Right forelimb (tissue), 1 donor: Measurements from ENCODE around the gene PPM1F.
"Not testable (repeated sequence)": the region's sequence is repeated elsewhere in the genome, so short reads cannot be mapped to it uniquely, and the experiment has no call there.

Experiments
- DNase-seq: peaks from one replicate; pipeline ENCODE4 v3.0.0-alpha.2; 2018

Gene PPM1F

DNA sequence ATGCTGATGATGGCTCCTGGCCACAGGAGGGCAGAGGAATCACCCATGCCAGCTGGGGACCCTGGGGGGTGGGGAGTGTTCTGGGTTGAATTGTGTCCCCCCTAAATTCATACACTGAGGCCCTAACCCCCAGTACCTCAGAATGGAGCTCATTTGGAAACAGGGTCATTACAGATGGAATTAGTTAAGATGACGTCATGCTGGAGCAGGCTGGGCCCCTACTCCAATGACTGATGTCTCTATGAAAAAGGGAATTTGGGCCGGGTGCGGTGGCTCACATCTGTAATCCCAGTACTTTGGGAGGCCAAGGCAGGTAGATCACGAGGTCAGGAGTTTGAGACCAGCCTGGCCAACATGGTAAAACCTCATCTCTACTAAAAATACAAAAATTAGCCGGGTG, 12.7 kb downstream of the PPM1F start:
- DNase-seq: not testable (repeated sequence)

DNA sequence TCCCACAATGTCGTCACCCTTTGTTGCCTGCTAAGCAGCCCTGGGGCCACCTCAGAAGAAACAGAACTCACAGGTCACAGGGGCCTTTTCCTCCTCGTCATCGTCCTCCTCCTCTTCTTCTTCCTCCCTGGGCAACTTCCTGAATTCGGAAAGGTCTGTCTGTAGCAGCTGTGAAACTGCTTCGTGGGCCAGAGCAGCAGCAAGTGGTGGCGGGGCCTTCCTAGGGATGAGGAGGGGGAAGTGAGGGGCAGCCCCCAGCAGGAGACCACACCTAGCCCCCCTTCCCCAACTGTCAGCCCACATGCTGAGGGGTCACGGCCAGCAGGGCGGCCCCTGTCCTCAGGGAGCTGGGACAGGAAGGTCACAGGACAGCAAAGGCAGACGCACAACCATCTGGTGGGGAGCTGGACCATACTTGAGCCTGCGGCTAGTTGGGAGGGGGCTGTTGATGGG, 13.2 kb downstream of the PPM1F start:
- DNase-seq: no peak

DNA sequence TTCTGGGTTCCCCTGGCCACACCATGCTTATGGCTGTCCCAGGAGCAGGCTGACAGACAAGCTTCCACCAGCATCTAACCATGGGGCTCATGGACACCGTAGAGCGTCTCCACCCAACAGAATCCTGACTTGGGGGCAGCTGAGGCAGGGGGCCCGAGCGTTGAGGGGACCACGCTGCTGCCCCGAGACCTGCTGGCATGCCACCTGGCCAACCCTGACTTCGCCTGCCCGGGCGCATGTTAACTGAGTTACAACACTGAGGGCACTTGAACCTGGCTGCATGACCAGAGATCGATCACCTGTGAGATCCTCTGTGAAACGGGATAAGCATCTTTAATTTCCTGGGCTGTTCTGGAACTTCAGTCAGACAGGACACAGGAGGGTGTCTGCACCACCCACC, 13.7 kb downstream of the PPM1F start:
- DNase-seq: no peak

DNA sequence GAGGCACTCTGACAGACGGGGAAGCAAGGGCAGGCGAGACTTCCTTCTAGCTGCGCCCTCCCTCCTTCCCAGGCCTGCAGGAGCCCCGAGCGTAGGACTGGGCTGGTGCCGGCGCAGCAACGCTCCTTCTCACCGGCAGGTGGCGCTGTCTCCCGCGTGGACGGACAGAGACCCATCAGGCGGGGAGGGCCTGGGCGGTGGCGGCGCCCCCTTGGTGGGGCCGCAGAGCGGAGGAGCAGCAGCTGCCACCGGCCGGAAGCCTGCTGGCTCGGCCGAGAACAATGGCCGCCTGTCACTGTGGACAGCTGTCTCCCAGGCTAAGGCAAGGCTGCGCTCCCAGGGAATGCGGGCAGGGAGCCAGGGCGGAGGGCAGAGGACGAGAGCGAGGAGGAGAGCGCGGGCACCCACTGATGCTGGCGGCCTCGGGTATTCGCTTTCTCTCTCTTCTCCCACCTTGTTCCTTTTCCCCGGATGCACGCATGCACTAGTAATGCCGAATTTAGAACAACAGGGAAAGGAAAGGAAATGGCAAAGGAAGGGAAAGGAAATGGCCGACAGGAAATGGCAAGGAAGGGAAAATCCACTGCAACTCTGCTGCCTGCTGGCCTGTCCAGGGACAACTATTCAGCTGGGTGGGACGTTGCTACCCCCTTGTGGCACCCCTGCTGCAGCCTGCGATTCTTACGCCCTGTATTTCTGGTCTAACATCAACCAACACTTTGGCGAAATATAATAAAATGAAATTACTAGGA, 14.4 kb downstream of the PPM1F start:
- peak; percentile 98 for DNase-seq

DNA sequence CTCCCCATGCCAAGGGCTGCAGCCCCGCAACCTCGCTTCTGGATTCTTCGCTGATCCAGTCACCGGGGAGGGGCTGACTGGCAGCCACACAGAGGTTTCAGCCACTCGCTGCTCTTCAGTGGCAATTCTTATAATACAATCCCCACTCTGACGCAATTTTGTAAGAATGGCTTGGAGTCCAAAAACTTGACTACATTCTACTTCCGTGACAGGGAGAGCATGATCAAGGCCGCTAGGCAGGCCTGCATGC, 14.9 kb downstream of the PPM1F start:
- no peak for DNase-seq

DNA sequence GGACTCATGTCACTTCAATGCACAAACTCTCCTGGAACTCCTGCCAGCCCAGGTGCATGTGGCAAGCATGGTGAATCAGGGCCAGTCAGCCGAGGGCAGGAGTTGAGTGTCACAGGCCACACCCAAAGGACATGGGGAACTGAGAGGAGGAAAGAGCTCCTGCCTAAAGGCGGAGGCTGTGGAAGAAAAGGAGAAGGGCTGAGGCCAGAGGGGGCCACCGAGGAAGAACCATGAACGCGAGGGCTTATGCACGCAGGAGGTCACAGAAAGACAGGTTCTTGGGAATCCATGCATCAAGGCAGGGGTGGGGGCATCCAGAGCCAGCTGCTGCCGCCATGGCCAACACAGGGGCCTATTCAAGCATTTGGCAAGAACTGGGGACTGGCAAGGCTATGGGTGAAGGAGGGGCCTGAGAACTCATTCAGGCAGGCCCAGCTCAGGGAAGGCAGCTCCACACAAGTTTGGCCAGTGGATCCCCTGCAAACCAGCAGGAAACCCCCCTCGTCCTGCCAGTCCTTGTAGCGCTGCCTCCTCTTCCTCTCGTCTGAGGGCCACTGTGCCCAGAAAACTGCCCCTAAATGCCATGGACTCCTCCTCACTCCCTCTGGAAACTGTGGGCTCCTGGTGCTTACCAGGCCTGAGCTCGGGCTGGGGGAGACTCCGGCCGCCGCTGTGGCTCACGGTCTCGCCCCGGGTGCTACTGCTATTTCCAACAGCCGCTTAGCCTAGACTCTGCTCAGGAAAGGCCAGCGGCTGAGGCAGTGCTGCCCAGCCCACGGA, 15.4 kb downstream of the PPM1F start:
- peak; percentile 65 for DNase-seq

DNA sequence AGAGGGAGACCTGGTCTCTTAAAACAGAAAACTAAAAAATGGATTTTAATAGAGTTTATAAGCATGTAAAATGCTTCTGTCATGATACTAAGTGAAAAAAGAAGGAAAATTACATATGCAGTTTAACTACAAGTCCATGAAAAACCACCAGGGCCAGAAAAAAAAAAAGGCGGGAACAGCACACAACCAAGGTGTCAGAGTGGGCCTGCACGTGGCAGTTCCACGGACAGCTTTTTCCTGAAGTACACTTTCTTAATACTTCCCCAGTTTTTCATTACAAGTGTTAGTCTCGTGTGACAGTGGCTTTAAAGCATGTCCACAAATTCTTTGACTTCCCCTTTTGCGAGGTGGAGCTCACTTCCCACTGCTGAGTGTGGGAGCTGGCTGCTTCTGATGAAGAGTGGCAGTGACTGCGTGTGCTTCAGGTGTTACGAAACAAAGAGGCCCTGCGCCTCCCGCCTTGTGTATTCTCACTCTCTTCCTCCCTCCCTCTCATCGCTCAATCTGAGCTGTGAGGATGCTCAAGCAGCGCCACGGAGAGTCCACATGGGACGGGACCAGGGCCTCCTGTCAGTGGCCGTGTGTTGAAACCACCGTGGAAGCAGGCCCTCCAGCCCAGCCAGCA, 16.4 kb downstream of the PPM1F start:
- no peak for DNase-seq

DNA sequence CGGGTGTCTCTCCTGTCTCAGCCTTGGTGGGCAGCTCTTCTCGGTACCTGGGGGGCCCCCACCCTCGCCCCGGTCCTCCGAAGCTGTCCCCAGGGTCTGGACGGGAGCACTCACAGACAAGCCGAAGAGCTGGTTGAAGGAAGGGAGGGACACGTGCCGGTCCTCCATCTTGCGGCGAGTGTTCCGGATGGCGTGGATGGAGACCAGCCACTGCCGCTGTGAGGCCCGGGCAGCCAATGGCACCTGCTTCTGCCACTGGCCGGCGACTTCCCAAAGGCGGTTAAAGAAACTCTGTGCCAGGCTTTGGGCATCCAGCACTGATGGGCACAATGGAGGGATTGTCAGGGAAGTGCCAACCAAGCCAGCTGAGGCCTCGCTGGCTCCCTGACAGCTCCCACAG, 18.7 kb downstream of the PPM1F start:
- DNase-seq: no peak

DNA sequence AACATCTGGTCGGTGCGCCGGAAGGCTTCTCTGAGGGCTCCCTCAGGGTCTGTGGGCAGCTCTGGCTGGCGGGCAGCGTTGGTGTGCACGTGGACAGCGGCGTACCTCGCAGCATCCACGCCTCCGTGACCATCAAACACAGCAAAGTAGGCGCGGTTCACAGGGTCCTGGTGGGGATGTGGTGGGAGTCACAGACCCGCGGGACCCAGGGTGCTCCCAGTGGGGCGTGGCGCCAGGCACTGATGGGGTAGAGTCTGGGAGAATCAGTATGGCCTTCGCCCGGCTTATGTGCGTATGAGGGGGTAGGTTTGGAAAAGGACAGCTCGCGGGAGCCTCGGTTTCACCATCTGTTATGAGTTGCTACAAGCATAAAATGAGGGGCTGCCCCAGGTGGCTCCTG, 19.2 kb downstream of the PPM1F start:
- DNase-seq: no peak

DNA sequence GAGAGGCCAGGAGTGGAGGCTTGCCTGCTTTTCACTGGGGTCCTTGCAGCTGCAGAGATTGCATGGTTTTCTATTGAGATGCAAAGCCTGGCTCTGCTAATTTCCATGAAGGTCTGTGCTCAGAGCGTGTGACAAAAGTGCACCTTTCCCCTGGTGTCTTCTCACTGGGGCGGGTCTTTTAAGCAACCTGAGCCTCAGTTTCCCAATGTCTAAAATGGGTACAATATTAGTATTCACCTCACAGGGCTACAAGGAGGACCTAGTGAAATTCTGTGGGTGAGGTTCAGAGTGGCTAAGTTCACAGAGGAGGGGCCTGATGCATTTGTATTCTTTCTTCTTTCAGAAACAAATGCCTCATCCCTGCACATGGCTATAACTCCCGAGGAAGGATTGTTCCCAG, 20.3 kb downstream of the PPM1F start:
- no peak for DNase-seq

DNA sequence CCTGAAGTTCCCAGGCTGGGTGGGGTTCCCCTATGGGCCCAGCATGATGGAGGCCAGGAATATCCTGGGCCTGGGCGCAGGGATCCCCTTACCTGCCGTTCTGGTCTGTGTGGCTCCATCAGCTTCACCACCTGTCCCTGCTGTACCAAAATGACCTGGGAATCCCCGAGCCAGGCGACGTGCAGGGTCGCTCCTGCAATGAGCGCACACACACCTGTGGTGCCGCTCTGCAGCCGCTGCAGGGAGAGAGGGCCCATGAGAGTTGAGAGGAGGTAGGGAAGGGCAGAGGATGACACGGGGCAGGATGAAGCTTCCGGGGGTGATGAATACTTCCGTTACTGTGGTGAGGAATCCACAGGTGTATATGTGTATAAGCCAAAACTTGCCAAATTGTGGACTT, 21.6 kb downstream of the PPM1F start:
- no peak for DNase-seq

DNA sequence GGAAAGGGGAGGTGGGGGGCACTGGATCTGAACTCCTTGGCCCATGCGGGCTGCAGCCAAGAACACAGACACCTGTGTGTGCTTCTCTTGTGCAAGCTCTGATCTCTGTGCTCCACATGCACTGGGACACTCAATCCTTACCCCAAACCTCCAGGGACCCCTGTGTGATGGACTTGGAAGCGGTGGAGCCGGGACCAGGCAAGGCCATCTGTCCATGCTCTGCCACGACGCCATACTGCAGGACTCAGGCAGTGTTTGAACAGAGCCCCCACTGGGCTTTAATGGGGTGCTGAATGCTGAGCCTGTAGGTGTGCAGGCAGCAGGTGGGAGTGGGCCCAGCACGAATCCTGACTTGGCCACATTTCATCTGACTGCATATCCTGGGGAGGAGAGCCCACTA, 23.4 kb downstream of the PPM1F start:
- DNase-seq: no peak

DNA sequence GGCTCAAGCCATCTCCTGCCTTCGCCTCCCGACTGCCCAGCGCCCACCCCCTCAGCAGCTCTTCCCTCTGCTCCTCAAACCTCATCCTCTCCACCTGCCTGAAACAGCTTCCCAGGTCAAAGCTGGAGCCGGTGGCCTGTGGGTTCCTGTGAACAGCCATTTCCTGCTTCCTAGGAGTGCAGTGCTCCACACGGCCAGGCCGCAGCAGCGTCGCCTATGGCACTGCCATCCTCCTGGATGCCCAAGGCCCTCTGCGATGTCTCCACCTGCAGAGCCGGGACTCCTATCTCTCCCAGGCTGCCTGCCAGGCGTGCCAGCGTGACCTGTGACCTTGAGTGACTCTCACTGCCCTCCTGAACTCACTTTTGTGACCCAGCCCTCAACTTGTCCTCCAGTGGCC, 24.6 kb downstream of the PPM1F start:
- no peak for DNase-seq

DNA sequence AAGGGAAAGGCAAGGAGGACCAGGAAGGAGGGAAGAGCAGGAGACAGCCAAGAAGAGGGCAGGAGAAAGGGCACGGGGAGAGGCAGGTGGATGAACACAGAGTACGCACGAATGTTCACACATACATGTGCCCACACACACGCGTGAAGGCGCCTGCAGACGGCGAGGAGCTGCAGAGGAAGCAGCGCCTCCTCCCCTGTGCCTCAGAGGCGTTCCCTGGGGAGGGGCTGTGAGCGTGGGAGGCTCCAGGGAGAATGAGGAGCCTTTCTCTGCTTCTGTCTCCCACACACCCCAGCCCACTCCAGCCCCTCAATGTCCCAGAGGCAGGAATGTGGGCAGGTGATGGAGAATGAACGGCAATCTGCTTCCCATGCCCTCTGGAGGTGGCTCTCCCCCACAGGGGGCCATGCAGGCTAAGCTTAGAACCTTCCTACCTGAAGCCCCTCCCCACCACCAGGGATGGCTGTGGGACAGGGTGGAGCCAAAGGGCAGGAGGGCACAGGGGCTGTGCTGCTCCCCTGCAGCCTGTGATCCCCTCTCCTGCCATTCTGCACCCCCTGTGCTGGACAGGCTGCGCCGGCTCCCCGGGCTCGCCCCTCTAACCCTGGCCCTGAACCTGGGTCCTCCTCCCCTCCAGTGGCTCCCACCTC, 25.3 kb downstream of the PPM1F start:
- DNase-seq: no peak

DNA sequence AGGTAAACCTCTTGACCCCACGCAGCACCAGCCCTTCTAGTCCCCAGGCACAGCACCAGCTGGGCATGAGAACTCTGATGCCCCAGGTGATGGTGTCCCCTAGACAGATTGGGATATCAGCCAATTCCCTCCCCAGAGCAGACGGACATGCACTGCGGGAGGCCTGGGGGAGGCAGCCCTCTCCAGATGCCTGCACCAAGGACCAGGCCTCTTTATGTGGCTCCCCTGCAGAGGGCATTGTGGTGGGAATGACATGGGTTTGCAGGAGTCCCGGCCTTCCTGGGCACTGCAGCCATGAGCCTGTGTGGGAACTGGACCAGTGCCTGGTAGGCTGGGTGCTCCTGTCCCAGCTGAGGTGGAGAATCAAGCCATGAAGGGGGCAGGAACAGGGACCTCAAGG, 25.9 kb downstream of the PPM1F start:
- no peak for DNase-seq

DNA sequence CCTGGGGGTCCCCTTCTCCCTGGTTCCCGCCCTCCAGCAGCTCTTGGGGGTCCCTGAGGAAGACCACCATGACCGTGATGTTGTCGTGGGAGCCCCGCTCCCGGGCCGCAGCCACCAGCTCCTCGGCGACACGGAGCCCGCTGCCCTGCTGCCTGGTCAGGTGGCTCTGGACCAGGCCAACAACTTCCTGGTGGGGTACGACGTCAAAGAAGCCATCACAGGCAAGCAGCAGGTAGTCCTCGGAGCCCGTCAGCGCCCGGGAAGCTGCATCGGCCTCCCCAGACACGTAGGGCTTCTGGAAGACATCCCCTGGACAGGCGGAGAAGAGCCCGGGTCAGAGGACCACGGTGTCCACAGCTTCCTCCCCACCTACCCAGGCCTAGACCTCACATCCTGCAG, 29.5 kb downstream of the PPM1F start:
- DNase-seq: no peak

DNA sequence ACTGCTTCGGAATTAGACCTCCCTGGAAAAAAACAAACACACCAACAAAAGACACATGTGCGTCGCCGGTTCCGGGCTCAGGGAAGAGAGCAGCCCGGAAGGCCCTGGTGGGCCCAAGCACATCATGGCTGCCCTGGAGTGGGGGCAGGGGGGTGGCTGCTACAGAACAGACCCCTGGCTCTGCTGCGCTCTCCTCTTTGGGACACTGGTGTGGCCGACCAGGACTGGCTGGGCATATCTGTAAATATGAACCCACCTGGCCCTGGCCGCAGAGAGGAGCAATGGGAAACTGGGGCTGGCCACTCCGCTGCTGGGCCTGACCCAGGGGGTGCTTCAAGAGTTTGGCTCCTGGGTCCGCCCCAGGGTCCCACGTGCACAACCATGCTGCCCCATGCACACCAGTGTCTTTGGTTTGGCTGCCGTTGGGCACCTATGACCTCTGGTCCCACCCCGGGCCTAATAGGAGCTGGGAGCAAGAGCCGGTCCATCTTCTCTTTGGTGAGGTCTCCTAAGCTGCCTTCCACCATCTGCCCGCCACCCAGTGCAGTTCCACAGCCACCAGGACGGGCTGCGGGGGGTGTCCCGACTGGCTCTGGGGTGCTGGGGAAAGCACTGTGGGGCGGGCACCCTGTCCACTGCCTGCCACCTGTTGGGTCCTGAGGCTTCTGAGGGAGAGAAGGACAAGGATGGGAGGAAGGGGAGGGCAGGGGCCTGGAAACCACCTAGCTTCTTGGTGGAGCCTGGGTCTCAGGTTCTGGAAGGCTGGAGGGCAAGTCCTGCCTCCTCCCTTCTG, 30.1 kb downstream of the PPM1F start:
- no peak for DNase-seq

DNA sequence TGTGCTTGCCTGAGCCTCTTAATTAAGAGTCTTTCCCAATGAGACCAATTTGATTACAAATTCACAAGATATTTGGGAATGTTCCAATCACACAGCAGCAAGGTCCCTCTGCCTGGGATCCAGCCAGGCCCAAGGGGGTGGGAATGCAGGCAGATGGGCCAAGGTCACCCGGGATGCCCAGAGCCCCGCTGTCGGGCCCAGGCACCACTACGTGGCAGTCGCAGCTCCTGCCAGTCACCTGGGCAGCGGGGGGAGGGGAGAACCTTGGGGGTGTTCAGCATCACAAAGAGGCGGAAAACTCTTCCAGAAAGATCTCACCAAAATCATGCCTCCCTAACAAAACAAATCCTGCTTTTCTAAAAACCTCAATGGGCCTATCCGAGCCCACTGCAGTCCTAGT, 30.9 kb downstream of the PPM1F start:
- no peak for DNase-seq

DNA sequence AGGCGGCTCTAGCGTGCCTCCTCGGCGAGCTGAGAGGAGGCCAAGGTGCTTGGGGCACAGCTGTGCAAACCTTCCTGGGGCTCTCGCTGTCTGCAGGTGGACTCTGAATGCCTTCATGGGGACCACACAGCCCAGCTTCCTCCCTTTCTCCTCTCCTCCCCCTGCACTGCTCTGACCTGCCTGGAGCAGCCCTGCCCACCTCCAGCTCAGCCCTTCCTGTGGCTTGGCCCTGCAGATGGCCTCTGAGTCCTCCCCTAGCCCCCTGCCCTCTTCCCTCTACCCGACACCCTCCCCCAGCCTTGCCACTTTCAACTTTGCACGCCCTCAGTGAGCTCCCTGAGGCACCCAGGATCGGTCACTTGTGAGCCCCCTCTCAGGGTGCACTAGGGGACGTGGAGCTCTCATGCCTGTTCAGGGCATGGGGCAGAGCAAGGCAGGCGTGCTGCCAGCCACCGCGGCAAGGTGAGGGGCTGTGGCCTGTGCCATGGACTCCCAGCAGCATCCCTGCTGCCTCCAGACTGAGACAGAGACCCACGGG, 31.4 kb downstream of the PPM1F start:
- DNase-seq: no peak

DNA sequence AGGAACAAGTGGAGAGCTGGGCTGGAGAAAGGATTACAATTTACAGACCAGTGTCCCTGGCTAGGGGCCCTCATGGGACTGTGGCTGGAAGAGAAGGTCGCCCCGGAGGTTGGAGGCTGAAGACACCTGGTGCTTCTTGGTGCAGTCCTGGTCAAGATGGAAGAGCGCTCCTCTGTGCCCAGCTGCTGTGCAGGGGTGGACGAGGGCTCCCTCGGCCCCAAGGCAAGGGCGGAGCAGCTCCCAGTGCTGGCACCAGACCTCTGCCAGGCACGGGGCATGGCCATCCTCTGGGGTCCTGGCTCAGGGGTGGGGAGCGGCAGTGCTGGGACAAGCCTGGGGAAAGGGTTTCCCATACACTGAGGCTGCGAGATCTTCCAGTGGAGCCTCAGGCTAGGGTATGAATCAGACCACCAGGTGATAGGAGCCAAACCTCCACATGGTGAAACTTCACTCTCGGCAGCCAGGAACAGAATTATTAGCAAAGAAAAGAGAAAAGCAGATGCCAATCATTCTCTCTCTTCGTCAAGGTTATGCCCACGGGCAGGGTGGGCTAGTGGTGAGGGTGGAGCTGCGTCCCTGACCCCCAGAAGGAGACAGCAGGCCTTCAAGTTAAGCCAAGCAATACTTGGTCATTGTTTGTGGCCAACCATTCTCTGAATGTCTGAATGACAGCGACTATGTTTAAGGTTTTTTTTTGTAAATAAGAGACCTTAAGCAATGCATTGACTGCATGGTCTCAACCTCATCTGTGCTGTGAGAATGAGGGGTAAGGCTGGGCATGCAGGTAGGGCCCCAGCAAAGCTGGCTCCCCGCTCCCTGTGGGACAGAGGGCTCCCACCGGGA, 32.1 kb downstream of the PPM1F start:
- no peak for DNase-seq

DNA sequence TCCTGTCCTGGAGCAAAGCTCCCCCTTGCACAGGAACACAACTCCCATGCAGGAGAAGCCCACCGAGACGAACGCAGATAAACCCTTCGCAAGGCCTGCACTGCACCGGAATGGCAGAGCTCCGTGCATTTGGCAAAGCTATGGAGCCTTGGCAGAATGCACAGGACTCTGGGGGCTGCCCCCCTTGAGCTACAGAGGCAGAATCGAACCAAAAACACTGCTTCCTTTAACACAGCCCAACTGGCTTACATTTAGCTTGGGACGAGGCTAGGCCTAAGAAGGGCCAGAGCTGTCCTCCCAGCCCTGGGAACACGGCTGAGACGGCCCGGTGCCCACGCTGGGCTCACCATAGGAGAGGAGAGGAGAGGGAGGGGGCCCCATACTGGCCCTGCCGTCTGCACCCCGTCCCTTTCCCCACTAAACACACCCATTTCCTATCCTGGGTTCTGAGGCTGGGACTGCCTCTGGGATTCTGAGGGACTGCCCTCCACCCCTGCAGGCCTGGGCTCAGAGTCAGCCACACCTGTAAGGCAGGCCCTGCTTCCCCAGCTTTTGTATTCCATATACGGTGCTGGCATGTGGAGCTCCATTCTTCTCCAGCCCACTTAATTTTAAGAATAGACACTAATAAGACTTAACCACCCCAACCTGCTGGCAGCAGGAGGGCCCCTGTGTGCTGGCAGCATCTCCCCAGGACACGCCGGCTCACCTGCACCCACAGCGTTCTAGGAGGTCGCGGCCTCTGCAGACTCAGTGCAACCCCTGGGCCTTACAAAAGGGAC, 32.9 kb downstream of the PPM1F start:
- no peak for DNase-seq
